HepG2 (cell line): ENCODE results near the gene ZNF771. TPM values are rescaled to one million over a fixed set of nuclear protein-coding genes. Genes with fewer than 3 reads are reported as not detected.

Experiments
- ATF4 ChIP-seq, 2 experiments: fragments of 450-650 bp in 1 of 2; sonication (generic) in 1 of 2; formaldehyde crosslinking; IDR thresholded peaks; 2 replicates each; pipeline versions ENCODE4 v1.5.0 to v1.8.0; 2020 to 2022; ENCODE audit warnings: mild to moderate bottlenecking in 1 of 2, missing genetic modification reagents in 1 of 2
- BCL3 ChIP-seq: sonication (generic); formaldehyde crosslinking; IDR thresholded peaks from 2 replicates; pipeline ENCODE4 v1.5.1; 2020; ENCODE audit warnings: mild to moderate bottlenecking, missing genetic modification reagents, moderate library complexity
- FOSL1 ChIP-seq: sonication (generic); formaldehyde crosslinking; IDR thresholded peaks from 2 replicates; pipeline ENCODE4 v1.9.0; 2021; ENCODE audit warnings: missing genetic modification reagents, borderline replicate concordance
- KDM3A ChIP-seq: IDR thresholded peaks from 2 replicates; pipeline ENCODE4 v1.6.1; 2018; ENCODE audit warnings: low read depth, missing compliant biosample characterization
- MED8 ChIP-seq: sonication (generic); formaldehyde crosslinking; IDR thresholded peaks from 2 replicates; pipeline ENCODE4 v1.8.1; 2023; ENCODE audit warnings: mild to moderate bottlenecking, missing genetic modification reagents; ENCODE audit not compliant: insufficient replicate concordance
- MEIS2 ChIP-seq: sonication (generic); formaldehyde crosslinking; IDR thresholded peaks from 2 replicates; pipeline ENCODE4 v1.9.0; 2021; ENCODE audit warnings: mild to moderate bottlenecking, missing genetic modification reagents
- MTERF4 ChIP-seq: sonication (generic); formaldehyde crosslinking; IDR thresholded peaks from 2 replicates; pipeline ENCODE4 v1.8.0; 2023; ENCODE audit warnings: mild to moderate bottlenecking, missing genetic modification reagents
- NCOR1 ChIP-seq: fragments of 200-600 bp; sonication (generic); IDR thresholded peaks from 2 replicates; pipeline ENCODE4 v1.7.0; 2017; ENCODE audit warnings: antibody characterized with exemption, low read length, borderline replicate concordance
- NFYB ChIP-seq: sonication (generic); formaldehyde crosslinking; IDR thresholded peaks from 2 replicates; pipeline ENCODE4 v1.4.0; 2020; ENCODE audit warnings: missing genetic modification reagents
- SMAD9 ChIP-seq: sonication (generic); formaldehyde crosslinking; IDR thresholded peaks from 2 replicates; pipeline ENCODE4 v1.5.1; 2020; ENCODE audit warnings: mild to moderate bottlenecking, missing genetic modification reagents
- USF2 ChIP-seq, 2 experiments: sonication (generic) in 1 of 2; formaldehyde crosslinking in 1 of 2; IDR thresholded peaks; 2 replicates each; pipeline versions ENCODE4 v1.5.1 to v1.6.1; 2011 to 2020; ENCODE audit warnings: borderline replicate concordance in 1 of 2, low read depth in 1 of 2, low read length in 1 of 2, mild to moderate bottlenecking in 1 of 2, missing genetic modification reagents in 1 of 2, moderate library complexity in 1 of 2
- ZGPAT ChIP-seq: IDR thresholded peaks from 2 replicates; pipeline ENCODE4 v1.6.1; 2016; ENCODE audit warnings: mild to moderate bottlenecking
- ZNF256 ChIP-seq: sonication (generic); formaldehyde crosslinking; conservative IDR thresholded peaks from 2 replicates; pipeline ENCODE4 v1.4.0; 2020; ENCODE audit warnings: missing genetic modification reagents
- ZNF580 ChIP-seq: IDR thresholded peaks from 2 replicates; pipeline ENCODE4 v1.6.1; 2016; ENCODE audit warnings: low read depth, borderline replicate concordance
- ZNF687 ChIP-seq: sonication (generic); formaldehyde crosslinking; IDR thresholded peaks from 2 replicates; pipeline ENCODE4 v1.5.1; 2020; ENCODE audit warnings: mild to moderate bottlenecking, missing genetic modification reagents, moderate library complexity
- ZSCAN9 ChIP-seq: IDR thresholded peaks from 2 replicates; pipeline ENCODE4 v1.6.1; 2016; ENCODE audit warnings: borderline replicate concordance
- polyA plus RNA-seq, 8 experiments: library from polyadenylated mRNA; depleted of rRNA in 3 of 8; stranded (reverse) in 7 of 8; unstranded in 1 of 8; fragments of >200 nt; fragmentation: Illumina TruSeq in 4 of 8; extraction: Trizol in 4 of 8; gene quantifications; 2 replicates each; pipeline versions ENCODE4 v1.2.1 to v1.2.3, GENCODE V29; 2011 to 2016; ENCODE audit warnings: low read depth in 4 of 8, missing spikeins in 1 of 8, mixed read lengths in 1 of 8; ENCODE audit not compliant: insufficient read depth in 1 of 8
- total RNA-seq, 5 experiments: library from RNA; depleted of rRNA; stranded (reverse); fragments of >200 nt; fragmentation: Illumina TruSeq; extraction: Trizol; gene quantifications; 2 replicates each; pipeline ENCODE4 v1.2.3, GENCODE V29; 2016; ENCODE audit warnings: low read depth in 1 of 5

The ZNF771 gene
- total and polyA plus RNA-seq, 2 of the 13 experiments (the other 11 are each of a cell fraction or from before 2014, with no cell fraction given): 5.0 to 11.8 TPM

GRCh38 chr16:30447512-30448226 is 40.3 kb downstream of the ZNF771 start (continued):
- peak; percentile 96 for TF ChIP-seq ZGPAT
- TF ChIP-seq ATF4 (CRISPR knock-in tag; IDR thresholded peaks at IDR 0.05): peak in 1 of 2 experiments; percentile 49; a peak in 1 of 4 replicates
- peak; percentile 25 for TF ChIP-seq NFYB (CRISPR knock-in tag)
- no peak for TF ChIP-seq SMAD9 (CRISPR knock-in tag)
- TF ChIP-seq ZNF580 (CRISPR knock-in tag): peak; percentile 72
- peak; percentile 86; the same call in 1 of the 2 replicates for TF ChIP-seq KDM3A (CRISPR knock-in tag)
- no peak for TF ChIP-seq BCL3
- peak; percentile 80 for TF ChIP-seq MED8 (CRISPR knock-in tag)
- TF ChIP-seq MEIS2: no peak
- TF ChIP-seq NCOR1: peak; percentile 79
- peak; percentile 82; the same call in 1 of the 2 replicates for TF ChIP-seq ZSCAN9 (CRISPR knock-in tag)
- no peak for TF ChIP-seq FOSL1 (CRISPR knock-in tag)
- peak; percentile 55 for TF ChIP-seq ZNF687 (CRISPR knock-in tag)
- no peak for TF ChIP-seq ZNF256 (CRISPR knock-in tag)
- TF ChIP-seq MTERF4 (CRISPR knock-in tag): no peak
- peak; percentile 81 for TF ChIP-seq USF2 (IDR thresholded peaks at IDR 0.05; ENCODE audit: low read depth, low read length)
- TF ChIP-seq USF2 (CRISPR knock-in tag; IDR thresholded peaks at IDR 0.05; ENCODE audit: borderline replicate concordance): peak; percentile 88; the same call in 1 of the 2 replicates
